ENCODE measurements around the gene NRL. TPM values are rescaled to one million over a fixed set of nuclear protein-coding genes. Genes with fewer than 3 reads are reported as not detected.

The NRL gene
- total RNA-seq, 2 donors from 2014 or later, result 4.3 to 4.7 TPM

GRCh38 chr14:24071836-24072430 is 42.8 kb downstream of the NRL start:
- intact Hi-C loops (cut with DNase I), result no loop called here

GRCh38 chr14:24071144-24071697 is 43.5 kb downstream of the NRL start, which contains the start of gene CPNE6:
CPNE6 (plus strand) TSS chr14:24071562; CDS start chr14:24072937, 1,375 bp downstream.
- DNase-seq (ENCODE audit: low spot score), result no peak
- TF ChIP-seq POLR2AphosphoS5 (IDR thresholded peaks at IDR 0.05) (no peak), CTCF (IDR thresholded peaks at IDR 0.05) (no peak), POLR2A (IDR thresholded peaks at IDR 0.05) (no peak)
- WGBS, result 48% methylated on average over 17 of the region's 19 CpGs
- Histone ChIP-seq H3K4me1 (replicated peaks) (no peaks in the 10 kb centered on the region), H3K9me3 (no peaks in the 10 kb centered on the region), H3K36me3 (no peaks in the 10 kb centered on the region), H3K27ac (no peak within 1 kb of the TSS), H3K27me3 (replicated peaks; ENCODE audit: insufficient read depth) (no peaks in the 10 kb centered on the region), H3K4me3 (no peak within 1 kb of the TSS)
- intact Hi-C loops (cut with DNase I), result no loop called here

More at GRCh38 chr14:24071836-24072430, 42.8 kb downstream of the NRL start:
- Histone ChIP-seq H3K9me3 (no peaks in the 10 kb centered on the region), H3K4me3 (no peak overlapping the region), H3K36me3 (no peaks in the 10 kb centered on the region), H3K27me3 (replicated peaks; ENCODE audit: insufficient read depth) (no peaks in the 10 kb centered on the region), H3K27ac (no peak overlapping the region), H3K4me1 (replicated peaks) (no peaks in the 10 kb centered on the region)
- no peak for TF ChIP-seq CTCF (IDR thresholded peaks at IDR 0.05)
- TF ChIP-seq POLR2A (IDR thresholded peaks at IDR 0.05), result no peak
- WGBS, result 43% methylated on average over 12 of the region's 12 CpGs
- no peak for DNase-seq (ENCODE audit: low spot score)

- Histone ChIP-seq H3K27me3 (replicated peaks; ENCODE audit: insufficient read depth) (no peaks in the 10 kb centered on the region), H3K4me3 (no peak overlapping the region), H3K36me3 (no peaks in the 10 kb centered on the region), H3K9me3 (no peaks in the 10 kb centered on the region), H3K27ac (no peak overlapping the region), H3K4me1 (replicated peaks) (no peaks in the 10 kb centered on the region)
- 77% methylated on average over 10 of the region's 10 CpGs for WGBS
- no peak for DNase-seq (ENCODE audit: low spot score)
- TF ChIP-seq POLR2A (IDR thresholded peaks at IDR 0.05), result no peak
- no peak for TF ChIP-seq POLR2AphosphoS5 (IDR thresholded peaks at IDR 0.05)
- no peak for TF ChIP-seq CTCF (IDR thresholded peaks at IDR 0.05)
- intact Hi-C loops (cut with DNase I), result no loop called here
These were observed 44.2 kb downstream of the NRL start for GRCh38 chr14:24070285-24071143.

GRCh38 chr14:24069411-24069735 is 45.4 kb downstream of the NRL start:
- no peaks in the 10 kb centered on the region for H3K9me3 ChIP-seq

GRCh38 chr14:24068711-24069410 is 45.9 kb downstream of the NRL start:
- no peaks in the 10 kb centered on the region for H3K4me1 ChIP-seq (replicated peaks)
- no peak overlapping the region for H3K27ac ChIP-seq
- H3K9me3 ChIP-seq, result no peaks in the 10 kb centered on the region
- TF ChIP-seq POLR2AphosphoS5 (IDR thresholded peaks at IDR 0.05) (no peak), CTCF (IDR thresholded peaks at IDR 0.05) (no peak), POLR2A (IDR thresholded peaks at IDR 0.05) (no peak)
- no peak overlapping the region for H3K4me3 ChIP-seq
- WGBS, result 89% methylated on average over 10 of the region's 10 CpGs
- intact Hi-C loops (cut with DNase I), result no loop called here
- H3K27me3 ChIP-seq (replicated peaks; ENCODE audit: insufficient read depth), result no peaks in the 10 kb centered on the region
- DNase-seq (ENCODE audit: low spot score), result no peak
- H3K36me3 ChIP-seq, result no peaks in the 10 kb centered on the region

More at GRCh38 chr14:24069411-24069735, 45.4 kb downstream of the NRL start:
- H3K4me1 ChIP-seq (replicated peaks), result no peaks in the 10 kb centered on the region
- WGBS, result 89% methylated on average over 6 of the region's 6 CpGs
- no peak for DNase-seq (ENCODE audit: low spot score)
- no peaks in the 10 kb centered on the region for H3K36me3 ChIP-seq
- H3K27me3 ChIP-seq (replicated peaks; ENCODE audit: insufficient read depth), result no peaks in the 10 kb centered on the region
- no peak overlapping the region for H3K4me3 ChIP-seq
- no peak for TF ChIP-seq POLR2AphosphoS5 (IDR thresholded peaks at IDR 0.05)
- H3K27ac ChIP-seq, result no peak overlapping the region
- intact Hi-C loops (cut with DNase I), result no loop called here
